Measurements from ENCODE around the gene GLIS2.

DNA sequence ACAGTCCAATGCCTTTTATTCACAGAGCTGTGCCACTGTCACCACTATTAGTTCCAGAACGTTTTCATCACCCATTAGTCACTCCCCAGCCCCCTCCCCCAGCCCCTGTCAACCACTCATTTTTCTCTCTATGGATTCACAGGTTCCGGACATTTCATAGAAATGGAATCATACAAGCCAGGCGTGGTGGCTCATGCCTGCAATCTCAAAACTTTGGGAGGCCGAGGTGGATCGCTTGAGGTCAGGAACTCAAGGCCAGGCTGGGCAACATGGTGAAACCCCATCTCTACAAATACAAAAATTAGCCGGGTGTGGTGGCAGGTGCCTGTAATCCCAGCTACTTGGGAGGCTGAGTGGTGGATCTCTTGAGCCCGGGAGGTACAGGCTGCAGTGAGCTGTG, 36.0 kb downstream of the GLIS2 start:
- TF ChIP-seq RAD21 (conservative IDR thresholded peaks at IDR 0.05 in 1 of 2, IDR thresholded peaks at IDR 0.05 in 1 of 2) (no peak), RFX5 (IDR thresholded peaks at IDR 0.05) (no peak), CBX8 (IDR thresholded peaks at IDR 0.05) (no peak), SREBF2 (IDR thresholded peaks at IDR 0.05) (no peak), ZC3H11A (IDR thresholded peaks at IDR 0.05) (no peak)
- TF ChIP-seq, protein P1, sequence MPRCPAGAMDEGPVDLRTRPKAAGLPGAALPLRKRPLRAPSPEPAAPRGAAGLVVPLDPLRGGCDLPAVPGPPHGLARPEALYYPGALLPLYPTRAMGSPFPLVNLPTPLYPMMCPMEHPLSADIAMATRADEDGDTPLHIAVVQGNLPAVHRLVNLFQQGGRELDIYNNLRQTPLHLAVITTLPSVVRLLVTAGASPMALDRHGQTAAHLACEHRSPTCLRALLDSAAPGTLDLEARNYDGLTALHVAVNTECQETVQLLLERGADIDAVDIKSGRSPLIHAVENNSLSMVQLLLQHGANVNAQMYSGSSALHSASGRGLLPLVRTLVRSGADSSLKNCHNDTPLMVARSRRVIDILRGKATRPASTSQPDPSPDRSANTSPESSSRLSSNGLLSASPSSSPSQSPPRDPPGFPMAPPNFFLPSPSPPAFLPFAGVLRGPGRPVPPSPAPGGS (IDR thresholded peaks at IDR 0.05), result no peak
- TF ChIP-seq, protein P2, sequence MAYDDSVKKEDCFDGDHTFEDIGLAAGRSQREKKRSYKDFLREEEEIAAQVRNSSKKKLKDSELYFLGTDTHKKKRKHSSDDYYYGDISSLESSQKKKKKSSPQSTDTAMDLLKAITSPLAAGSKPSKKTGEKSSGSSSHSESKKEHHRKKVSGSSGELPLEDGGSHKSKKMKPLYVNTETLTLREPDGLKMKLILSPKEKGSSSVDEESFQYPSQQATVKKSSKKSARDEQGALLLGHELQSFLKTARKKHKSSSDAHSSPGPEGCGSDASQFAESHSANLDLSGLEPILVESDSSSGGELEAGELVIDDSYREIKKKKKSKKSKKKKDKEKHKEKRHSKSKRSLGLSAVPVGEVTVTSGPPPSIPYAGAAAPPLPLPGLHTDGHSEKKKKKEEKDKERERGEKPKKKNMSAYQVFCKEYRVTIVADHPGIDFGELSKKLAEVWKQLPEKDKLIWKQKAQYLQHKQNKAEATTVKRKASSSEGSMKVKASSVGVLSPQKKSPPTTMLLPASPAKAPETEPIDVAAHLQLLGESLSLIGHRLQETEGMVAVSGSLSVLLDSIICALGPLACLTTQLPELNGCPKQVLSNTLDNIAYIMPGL (CRISPR knock-in tag; IDR thresholded peaks at IDR 0.05; ENCODE audit: borderline replicate concordance), result no peak
- TF ChIP-seq, protein P3, sequence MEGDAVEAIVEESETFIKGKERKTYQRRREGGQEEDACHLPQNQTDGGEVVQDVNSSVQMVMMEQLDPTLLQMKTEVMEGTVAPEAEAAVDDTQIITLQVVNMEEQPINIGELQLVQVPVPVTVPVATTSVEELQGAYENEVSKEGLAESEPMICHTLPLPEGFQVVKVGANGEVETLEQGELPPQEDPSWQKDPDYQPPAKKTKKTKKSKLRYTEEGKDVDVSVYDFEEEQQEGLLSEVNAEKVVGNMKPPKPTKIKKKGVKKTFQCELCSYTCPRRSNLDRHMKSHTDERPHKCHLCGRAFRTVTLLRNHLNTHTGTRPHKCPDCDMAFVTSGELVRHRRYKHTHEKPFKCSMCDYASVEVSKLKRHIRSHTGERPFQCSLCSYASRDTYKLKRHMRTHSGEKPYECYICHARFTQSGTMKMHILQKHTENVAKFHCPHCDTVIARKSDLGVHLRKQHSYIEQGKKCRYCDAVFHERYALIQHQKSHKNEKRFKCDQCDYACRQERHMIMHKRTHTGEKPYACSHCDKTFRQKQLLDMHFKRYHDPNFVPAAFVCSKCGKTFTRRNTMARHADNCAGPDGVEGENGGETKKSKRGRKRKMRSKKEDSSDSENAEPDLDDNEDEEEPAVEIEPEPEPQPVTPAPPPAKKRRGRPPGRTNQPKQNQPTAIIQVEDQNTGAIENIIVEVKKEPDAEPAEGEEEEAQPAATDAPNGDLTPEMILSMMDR (IDR thresholded peaks at IDR 0.05), result no peak
- TF ChIP-seq, protein P4, sequence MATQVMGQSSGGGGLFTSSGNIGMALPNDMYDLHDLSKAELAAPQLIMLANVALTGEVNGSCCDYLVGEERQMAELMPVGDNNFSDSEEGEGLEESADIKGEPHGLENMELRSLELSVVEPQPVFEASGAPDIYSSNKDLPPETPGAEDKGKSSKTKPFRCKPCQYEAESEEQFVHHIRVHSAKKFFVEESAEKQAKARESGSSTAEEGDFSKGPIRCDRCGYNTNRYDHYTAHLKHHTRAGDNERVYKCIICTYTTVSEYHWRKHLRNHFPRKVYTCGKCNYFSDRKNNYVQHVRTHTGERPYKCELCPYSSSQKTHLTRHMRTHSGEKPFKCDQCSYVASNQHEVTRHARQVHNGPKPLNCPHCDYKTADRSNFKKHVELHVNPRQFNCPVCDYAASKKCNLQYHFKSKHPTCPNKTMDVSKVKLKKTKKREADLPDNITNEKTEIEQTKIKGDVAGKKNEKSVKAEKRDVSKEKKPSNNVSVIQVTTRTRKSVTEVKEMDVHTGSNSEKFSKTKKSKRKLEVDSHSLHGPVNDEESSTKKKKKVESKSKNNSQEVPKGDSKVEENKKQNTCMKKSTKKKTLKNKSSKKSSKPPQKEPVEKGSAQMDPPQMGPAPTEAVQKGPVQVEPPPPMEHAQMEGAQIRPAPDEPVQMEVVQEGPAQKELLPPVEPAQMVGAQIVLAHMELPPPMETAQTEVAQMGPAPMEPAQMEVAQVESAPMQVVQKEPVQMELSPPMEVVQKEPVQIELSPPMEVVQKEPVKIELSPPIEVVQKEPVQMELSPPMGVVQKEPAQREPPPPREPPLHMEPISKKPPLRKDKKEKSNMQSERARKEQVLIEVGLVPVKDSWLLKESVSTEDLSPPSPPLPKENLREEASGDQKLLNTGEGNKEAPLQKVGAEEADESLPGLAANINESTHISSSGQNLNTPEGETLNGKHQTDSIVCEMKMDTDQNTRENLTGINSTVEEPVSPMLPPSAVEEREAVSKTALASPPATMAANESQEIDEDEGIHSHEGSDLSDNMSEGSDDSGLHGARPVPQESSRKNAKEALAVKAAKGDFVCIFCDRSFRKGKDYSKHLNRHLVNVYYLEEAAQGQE (IDR thresholded peaks at IDR 0.05), result no peak
- TF ChIP-seq, protein P5, sequence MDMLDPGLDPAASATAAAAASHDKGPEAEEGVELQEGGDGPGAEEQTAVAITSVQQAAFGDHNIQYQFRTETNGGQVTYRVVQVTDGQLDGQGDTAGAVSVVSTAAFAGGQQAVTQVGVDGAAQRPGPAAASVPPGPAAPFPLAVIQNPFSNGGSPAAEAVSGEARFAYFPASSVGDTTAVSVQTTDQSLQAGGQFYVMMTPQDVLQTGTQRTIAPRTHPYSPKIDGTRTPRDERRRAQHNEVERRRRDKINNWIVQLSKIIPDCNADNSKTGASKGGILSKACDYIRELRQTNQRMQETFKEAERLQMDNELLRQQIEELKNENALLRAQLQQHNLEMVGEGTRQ (IDR thresholded peaks at IDR 0.05), result no peak
- TF ChIP-seq, protein P6, sequence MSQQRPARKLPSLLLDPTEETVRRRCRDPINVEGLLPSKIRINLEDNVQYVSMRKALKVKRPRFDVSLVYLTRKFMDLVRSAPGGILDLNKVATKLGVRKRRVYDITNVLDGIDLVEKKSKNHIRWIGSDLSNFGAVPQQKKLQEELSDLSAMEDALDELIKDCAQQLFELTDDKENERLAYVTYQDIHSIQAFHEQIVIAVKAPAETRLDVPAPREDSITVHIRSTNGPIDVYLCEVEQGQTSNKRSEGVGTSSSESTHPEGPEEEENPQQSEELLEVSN (IDR thresholded peaks at IDR 0.05; ENCODE audit: borderline replicate concordance, low read depth), result no peak

Measured in A549 (cell line).